GM21619 (cell line): ENCODE measurements around the gene NEB.
"Not testable (repeated sequence)": the region's sequence is repeated elsewhere in the genome, so short reads cannot be mapped to it uniquely, and the experiment has no call there.

Experiments used
- ATAC-seq: cut with Tn5 transposase; IDR thresholded peaks from one replicate; pipeline ENCODE4 v1.9.1; 2021; ENCODE audit not compliant: unreplicated experiment

NEB gene

GRCh38 chr2:151708788-151709187, 25.5 kb downstream of the NEB start:
- ATAC-seq = no peak

GRCh38 chr2:151707857-151708256, 26.4 kb downstream of the NEB start:
- ATAC-seq = no peak

- not testable (repeated sequence) for ATAC-seq
These were observed 29.8 kb downstream of the NEB start for GRCh38 chr2:151704480-151704961.

- ATAC-seq = not testable (repeated sequence)
These were observed 36.1 kb downstream of the NEB start for GRCh38 chr2:151698134-151698533.

GRCh38 chr2:151695778-151696177, 38.5 kb downstream of the NEB start:
- no peak for ATAC-seq

- ATAC-seq = no peak
These were observed 42.6 kb downstream of the NEB start for GRCh38 chr2:151691631-151692030.

GRCh38 chr2:151688719-151689118, 45.6 kb downstream of the NEB start:
- no peak for ATAC-seq

- no peak for ATAC-seq
These were observed 51.7 kb downstream of the NEB start for GRCh38 chr2:151682459-151683003.

- no peak for ATAC-seq
These were observed 53.2 kb downstream of the NEB start for GRCh38 chr2:151681051-151681450.

- no peak for ATAC-seq
These were observed 54.3 kb downstream of the NEB start for GRCh38 chr2:151679994-151680393.

- ATAC-seq = no peak
These were observed 55.4 kb downstream of the NEB start for GRCh38 chr2:151678849-151679248.

- ATAC-seq = no peak
These were observed 61.3 kb downstream of the NEB start for GRCh38 chr2:151673016-151673415.

- ATAC-seq = no peak
These were observed 62.0 kb downstream of the NEB start for GRCh38 chr2:151672277-151672676.

- no peak for ATAC-seq
These were observed 63.3 kb downstream of the NEB start for GRCh38 chr2:151670846-151671597.

- ATAC-seq = no peak
These were observed 63.9 kb downstream of the NEB start for GRCh38 chr2:151670346-151670745.

GRCh38 chr2:151669585-151670081, 64.6 kb downstream of the NEB start:
- no peak for ATAC-seq

GRCh38 chr2:151668737-151669136, 65.5 kb downstream of the NEB start:
- ATAC-seq = no peak

- ATAC-seq = no peak
These were observed 68.3 kb downstream of the NEB start for GRCh38 chr2:151665959-151666358.

GRCh38 chr2:151664520-151664919, 69.8 kb downstream of the NEB start:
- no peak for ATAC-seq

GRCh38 chr2:151661625-151662024, 72.7 kb downstream of the NEB start:
- no peak for ATAC-seq

GRCh38 chr2:151658081-151658480, 76.2 kb downstream of the NEB start:
- ATAC-seq = no peak

- no peak for ATAC-seq
These were observed 76.6 kb downstream of the NEB start for GRCh38 chr2:151657667-151658076.
